ENCODE data around the gene MAST4.
A peak's percentile ranks its signal among the peaks of the same experiment; 100 is the strongest.

MAST4 gene

DNA sequence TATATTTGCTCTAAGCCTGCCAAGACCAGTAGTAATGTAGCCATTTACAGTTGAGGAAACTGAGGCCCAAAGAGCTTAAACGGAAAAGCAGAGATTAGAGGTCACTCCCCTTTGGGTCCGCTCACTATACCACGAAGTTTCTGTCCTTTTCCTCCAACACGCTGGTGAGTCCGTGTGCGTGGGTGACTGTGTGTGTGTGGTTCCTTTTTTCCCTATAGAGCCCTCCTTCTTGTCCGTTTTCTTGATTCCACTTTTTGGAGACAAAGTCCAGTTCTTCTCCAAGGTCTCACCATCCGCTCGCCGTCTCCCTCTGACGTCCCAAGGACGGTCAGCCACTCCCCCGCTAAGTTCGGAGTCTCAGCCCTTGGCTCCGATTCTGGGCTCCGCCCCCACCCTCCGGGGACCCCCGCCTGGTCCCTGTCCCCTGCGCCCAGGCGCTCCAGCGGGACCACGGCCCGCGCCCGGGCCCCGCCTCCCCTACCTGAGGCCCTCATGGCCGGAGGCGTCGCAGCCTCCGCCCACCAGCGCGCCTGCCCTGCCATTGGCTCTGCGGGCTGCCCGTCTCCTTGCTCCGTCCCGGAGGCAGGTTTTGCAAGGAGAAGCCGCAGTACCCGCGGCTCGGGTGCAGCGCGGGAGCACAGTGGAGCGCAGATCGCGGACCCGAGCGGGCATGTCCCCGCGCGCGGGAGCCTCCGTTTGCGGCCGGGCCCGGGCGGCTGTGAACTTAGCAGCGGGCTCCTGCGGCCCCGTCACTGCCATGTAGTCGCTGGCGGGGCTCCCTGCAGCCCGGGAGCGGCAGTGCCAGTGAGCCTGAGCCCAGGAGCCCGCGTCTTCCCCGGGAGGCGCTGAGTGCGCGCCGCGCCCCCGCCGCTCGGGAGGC is at the start of gene MAST4:
MAST4 (plus strand) TSS at position 638 of the 880 bp plus-strand sequence. CDS start 263 bp downstream, outside the sequence.
- peak; percentile 44 for DNase-seq (ENCODE audit: low read depth)

DNA sequence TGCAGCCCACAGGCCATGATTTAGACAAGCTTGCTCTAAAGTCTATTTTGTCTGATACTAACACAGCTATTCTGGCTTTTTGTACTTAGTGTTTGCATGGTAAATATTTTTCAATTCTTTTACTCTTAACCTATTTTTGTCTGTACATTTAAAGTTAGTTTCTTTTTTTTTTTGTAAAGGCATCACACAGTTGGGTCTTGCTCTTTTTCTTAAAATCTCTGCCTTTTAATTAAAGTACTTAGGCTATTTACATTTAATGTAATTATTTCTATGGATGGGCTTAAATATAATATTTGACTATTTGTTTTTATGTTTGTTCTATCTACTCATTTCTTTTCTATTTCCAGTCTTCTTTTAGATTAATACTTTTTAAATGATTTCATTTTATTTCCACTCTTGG is 49.7 kb upstream of the MAST4 start:
- no peak for DNase-seq (ENCODE audit: low read depth)

DNA sequence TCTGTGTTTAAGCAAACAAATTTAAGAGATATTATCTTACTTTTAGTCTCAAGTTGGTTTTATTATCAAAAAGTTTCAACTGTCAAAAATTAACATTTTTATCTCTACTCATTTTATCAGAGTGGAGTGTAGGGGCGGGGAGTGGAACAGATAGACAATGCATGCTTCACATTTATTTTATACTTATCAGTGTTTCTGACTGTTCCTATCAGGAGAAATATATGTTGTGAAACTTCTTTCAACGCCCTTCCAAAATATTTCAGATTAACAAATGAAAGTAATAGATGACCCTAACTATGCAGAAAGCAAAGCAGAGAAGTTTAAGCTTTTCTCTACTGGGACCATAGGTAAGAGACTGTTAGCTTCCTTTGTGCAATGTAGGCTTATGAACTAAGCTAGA is 44.9 kb upstream of the MAST4 start:
- DNase-seq (ENCODE audit: low read depth): no peak

- DNase-seq (ENCODE audit: low read depth): no peak
Observed at GRCh38 chr5:66551945-66552344, 44.2 kb upstream of the MAST4 start.

DNA sequence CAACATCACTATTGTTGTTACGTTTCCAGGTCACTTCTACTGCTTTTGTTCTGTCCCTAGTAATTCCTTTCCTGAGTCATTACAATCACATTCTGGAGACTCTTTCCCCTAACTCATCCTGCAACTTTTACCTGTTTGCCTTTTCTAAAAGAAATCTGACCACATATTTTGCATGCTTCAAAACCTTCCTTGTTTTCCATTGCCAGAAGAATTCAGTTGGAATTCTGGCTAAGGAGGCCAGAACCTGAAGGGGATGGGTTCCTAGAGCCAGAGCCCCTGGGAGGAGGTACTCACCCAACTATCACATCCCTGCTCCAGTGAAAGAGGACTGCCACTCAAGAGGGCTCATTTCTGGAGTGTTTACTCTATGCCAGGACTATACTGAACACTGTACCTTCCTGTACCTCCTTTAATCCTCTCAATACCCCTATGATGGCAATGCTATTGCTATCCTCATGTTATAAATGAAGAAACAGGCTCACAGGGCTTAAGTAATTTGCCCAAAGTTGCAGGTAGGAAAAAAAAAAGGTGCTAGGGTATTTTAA is 42.8 kb upstream of the MAST4 start:
- DNase-seq (ENCODE audit: low read depth): no peak

- no peak for DNase-seq (ENCODE audit: low read depth)
Observed at GRCh38 chr5:66553916-66554575, 42.1 kb upstream of the MAST4 start.

DNA sequence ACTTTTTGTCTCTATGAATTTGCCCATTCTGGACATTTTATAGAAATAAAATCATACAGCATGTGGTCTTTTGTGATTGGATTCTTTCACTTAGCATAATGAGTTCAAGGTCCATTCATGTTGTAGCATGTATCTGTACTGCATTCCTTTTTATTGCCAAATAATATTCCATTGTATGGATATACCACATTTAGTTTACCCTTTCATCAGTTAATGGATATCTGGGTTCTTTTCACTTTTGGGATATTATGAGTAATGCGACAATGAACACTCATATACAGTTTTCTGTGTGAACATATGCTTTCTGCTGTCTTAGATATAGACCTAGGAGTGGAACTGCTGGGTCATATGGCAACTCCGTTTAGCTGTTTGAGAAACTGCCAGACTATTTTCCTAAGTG is 41.3 kb upstream of the MAST4 start:
- DNase-seq (ENCODE audit: low read depth): no peak

- DNase-seq (ENCODE audit: low read depth): no peak
Observed at GRCh38 chr5:66558560-66558959, 37.6 kb upstream of the MAST4 start.

DNA sequence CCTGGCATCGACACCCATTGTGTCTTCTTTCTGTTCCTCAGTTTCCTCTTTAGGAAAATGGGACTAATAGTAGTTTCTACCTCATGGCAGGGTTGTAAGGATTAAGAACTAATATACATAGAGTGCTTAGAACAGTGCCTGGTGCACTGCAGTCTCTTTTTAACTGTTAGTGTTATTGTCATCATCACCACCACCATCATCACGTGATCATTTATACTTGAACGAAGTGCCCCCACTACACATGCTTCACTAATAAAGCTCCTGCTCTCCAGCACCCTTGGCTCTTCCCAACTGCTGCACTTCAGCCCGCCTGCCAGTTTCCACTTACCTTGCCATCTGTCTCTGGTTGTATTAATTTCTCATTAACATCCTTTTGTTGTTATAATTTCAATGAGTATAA is 35.8 kb upstream of the MAST4 start:
- DNase-seq (ENCODE audit: low read depth): no peak

- DNase-seq (ENCODE audit: low read depth): no peak
Observed at GRCh38 chr5:66561256-66561990, 34.8 kb upstream of the MAST4 start.

DNA sequence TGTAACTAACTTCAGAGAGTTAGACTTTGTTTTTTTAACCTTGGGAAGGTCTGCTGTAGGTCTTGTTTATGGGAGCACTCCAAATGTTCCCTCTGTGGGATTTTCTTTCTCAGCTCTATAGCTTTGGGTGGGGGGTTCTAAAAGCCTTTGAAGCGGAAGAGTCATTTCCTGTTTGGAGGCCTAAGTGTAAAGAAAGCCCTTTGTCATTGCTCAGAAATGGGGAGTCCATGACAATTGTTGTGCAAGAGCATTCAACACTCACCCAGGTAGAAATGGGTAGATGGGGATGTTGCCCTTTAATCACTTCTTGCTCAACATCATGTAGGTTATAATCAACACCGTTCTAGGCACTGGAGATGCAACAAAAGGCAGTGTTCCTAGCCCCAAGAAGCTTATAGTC is 30.3 kb upstream of the MAST4 start:
- no peak for DNase-seq (ENCODE audit: low read depth)

DNA sequence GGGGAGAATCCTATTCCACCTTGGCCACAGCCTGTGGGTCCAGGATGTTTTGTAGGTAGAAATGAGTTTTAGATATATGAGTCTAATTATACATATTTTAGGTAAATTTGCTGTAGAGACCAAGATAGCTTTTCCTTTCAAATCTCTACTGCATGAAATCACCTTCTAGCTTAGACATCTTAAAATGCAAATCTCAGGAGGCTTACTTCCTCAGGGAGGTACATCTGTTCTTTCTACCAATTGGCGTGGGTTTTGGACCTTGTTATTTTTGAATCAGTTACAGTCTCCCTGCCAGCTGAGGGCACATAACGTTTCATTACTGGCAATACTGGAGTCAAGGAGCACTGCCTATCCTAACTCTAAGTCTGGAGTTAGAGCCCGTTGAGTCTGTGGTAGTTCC is 28.7 kb upstream of the MAST4 start:
- DNase-seq (ENCODE audit: low read depth): no peak

- no peak for DNase-seq (ENCODE audit: low read depth)
Observed at GRCh38 chr5:66570201-66570600, 26.0 kb upstream of the MAST4 start.

- DNase-seq (ENCODE audit: low read depth): no peak
Observed at GRCh38 chr5:66573733-66574132, 22.5 kb upstream of the MAST4 start.

- no peak for DNase-seq (ENCODE audit: low read depth)
Observed at GRCh38 chr5:66582499-66583165, 13.6 kb upstream of the MAST4 start.

DNA sequence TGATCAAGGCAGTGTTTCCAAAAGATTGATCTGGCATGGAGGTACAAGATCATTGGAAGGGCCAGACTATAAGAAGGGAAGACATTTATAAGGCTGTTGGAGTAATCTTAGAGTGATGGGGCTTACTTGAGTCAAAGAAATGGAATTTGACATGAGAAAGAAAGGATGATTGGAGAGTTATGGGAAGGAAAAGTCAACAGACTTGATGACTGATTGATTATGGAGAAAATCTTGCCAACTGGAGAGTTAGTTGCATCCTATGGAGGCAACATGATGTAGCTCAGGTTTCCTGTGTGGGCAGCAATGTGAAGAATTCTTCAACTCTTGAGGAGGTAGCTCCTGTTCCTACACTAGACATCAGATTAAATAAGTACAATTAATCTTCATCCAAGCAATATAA is 10.9 kb upstream of the MAST4 start:
- no peak for DNase-seq (ENCODE audit: low read depth)

DNA sequence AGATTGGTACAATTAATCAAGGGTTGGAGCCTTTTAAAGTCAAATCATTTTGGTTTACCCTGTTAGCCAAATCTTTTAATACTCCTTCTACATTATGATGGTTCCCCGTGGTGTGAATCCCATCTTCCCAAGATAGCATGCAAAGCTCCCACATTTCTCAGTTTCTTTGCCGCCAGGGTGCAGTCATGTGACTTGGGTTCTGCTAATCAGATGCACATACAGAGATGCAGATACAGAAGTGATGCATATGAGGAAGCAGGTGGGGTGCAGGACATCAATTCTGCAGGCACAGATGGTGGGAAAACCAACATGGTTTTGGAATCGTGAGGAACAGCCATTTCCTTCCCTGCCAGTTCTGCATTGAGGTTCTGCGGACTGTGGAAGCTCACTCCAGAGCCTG is 8.4 kb upstream of the MAST4 start:
- no peak for DNase-seq (ENCODE audit: low read depth)

GRCh38 chr5:66596636-66597182 is 516 bp downstream of the MAST4 start:
- DNase-seq (ENCODE audit: low read depth): no peak

DNA sequence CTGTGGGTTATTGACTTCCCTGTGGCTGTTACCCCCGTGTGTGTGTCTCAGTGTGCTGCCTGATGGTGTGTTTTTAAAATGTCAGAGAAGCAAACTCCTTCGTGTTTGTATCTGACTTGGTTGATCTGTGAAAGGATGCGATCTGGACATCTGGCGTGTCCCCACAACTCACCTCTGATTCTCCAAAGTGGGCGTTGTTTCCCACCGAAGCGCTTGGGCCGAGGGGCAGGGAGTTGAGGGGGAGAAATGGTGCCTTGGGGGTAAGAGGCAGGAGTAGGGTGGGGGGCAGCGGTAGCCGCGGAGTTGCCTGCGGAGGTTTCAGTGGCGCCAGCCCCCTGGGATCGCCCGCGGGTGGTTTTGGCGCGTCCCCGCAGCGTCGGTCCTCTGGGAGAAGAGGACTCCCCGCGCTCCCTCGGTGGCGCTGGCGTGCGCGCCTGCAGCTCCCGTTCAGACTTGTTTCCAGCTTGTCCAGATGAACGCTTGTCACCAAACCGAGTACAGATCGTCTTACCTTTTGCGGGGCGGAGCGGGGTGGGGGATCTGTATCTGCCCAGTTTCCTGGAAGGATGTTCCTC is 1.1 kb downstream of the MAST4 start:
- DNase-seq (ENCODE audit: low read depth): no peak

- DNase-seq (ENCODE audit: low read depth): no peak
Observed at GRCh38 chr5:66602621-66603020, 6.4 kb downstream of the MAST4 start.

GRCh38 chr5:66603164-66603563 is 7.0 kb downstream of the MAST4 start:
- no peak for DNase-seq (ENCODE audit: low read depth)

Data from fibroblast of the conjunctiva (primary cell).